GM10248 (cell line): ENCODE measurements around the gene CDC25B.

Source experiments
- CTCF ChIA-PET: fragments of 300-600 bp; sonication (Branson Sonifier 250); formaldehyde crosslinking; extraction: SDS; loops from one replicate; lab custom pipeline; 2021; ENCODE audit warnings: antibody characterized with exemption; lab: Yijun Ruan, JAX
- POLR2A ChIA-PET: fragments of 350-650 bp; sonication (Branson Sonifier 250); formaldehyde crosslinking; extraction: SDS; loops from one replicate; lab custom pipeline; 2020; ENCODE audit warnings: antibody characterized with exemption; lab: Yijun Ruan, JAX
- DNase-seq: peaks from one replicate; pipeline ENCODE4 v3.0.0; 2012; ENCODE audit errors: extremely low spot score
- TF ChIP-seq, protein P1 (sequence below): IDR thresholded peaks from 2 replicates; pipeline ENCODE4 v1.5.1; 2012; ENCODE audit warnings: mild to moderate bottlenecking, low read depth; ENCODE audit errors: extremely low read depth, missing control alignments, control extremely low read depth

Gene CDC25B

GRCh38 chr20:3808544-3808943, 12.4 kb downstream of the CDC25B start:
- no peak for DNase-seq
- ChIA-PET CTCF (no interaction called here), POLR2A (no interaction called here)
- TF ChIP-seq, protein P1, sequence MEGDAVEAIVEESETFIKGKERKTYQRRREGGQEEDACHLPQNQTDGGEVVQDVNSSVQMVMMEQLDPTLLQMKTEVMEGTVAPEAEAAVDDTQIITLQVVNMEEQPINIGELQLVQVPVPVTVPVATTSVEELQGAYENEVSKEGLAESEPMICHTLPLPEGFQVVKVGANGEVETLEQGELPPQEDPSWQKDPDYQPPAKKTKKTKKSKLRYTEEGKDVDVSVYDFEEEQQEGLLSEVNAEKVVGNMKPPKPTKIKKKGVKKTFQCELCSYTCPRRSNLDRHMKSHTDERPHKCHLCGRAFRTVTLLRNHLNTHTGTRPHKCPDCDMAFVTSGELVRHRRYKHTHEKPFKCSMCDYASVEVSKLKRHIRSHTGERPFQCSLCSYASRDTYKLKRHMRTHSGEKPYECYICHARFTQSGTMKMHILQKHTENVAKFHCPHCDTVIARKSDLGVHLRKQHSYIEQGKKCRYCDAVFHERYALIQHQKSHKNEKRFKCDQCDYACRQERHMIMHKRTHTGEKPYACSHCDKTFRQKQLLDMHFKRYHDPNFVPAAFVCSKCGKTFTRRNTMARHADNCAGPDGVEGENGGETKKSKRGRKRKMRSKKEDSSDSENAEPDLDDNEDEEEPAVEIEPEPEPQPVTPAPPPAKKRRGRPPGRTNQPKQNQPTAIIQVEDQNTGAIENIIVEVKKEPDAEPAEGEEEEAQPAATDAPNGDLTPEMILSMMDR: no peak

- POLR2A ChIA-PET: interaction anchor here (0.5 kb wide), 1 partner anchor 34 kb away, joined by 3 read pairs; no protein-coding TSS in a partner anchor
- TF ChIP-seq, protein P1: no peak
- CTCF ChIA-PET: interaction anchor here (0.8 to 1.4 kb wide), 3 partner anchors 16 to 25 kb away, joined by 3 to 4 read pairs (median 3); partner anchors contain the start of gene CENPB
- DNase-seq: no peak
These were observed 15.6 kb downstream of the CDC25B start for GRCh38 chr20:3811467-3812258.

GRCh38 chr20:3812259-3812681, 16.2 kb downstream of the CDC25B start:
- ChIA-PET CTCF (interaction anchor here (1.4 kb wide), 1 partner anchor 25 kb away, joined by 3 read pairs; no protein-coding TSS in a partner anchor), POLR2A (interaction anchor here (0.5 kb wide), 1 partner anchor 33 kb away, joined by 3 read pairs; no protein-coding TSS in a partner anchor)
- TF ChIP-seq, protein P1: no peak
- no peak for DNase-seq

- ChIA-PET POLR2A (no interaction called here), CTCF (interaction anchor here (1.2 to 2.0 kb wide), 5 partner anchors 12 to 136 kb away, joined by 3 to 6 read pairs (median 3); partner anchors contain the start of gene CENPB)
These were observed 17.1 kb downstream of the CDC25B start for GRCh38 chr20:3812975-3813847.

DNA sequence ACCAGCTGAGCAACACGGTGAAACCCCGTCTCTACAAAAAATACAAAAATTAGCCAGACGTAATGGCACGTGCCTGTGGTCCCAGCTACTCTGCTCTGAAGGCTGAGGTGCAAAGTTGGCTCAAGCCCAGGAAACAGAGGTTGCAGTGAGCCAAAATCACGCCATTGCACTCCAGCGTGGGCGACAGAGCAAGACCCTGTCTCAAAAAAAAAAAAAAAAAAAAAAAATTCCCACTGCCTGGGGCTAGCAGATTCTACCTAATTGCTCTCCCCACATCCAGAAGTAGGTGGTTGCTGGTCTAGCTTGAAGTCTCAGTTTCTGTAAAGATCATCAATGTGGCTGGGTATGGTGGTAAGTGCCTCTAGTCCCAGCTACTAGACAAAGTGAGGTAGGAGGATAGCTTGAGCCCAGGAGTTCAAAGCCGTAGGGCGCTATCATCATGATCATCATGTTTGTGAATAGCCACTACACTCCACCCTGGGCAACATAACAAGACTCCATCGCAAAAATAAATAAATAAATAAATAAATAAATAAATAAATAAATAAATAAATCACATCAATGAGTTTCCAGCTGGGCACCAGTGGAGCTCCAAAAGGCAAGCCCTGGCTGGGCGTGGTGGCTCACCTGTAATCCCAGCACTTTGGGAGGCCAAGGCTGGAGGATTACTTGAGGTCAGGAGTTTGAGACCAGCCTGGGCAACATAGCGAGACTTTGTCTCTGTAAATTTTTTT, 17.9 kb downstream of the CDC25B start:
- ChIA-PET POLR2A (no interaction called here), CTCF (interaction anchor here (1.2 to 2.5 kb wide), 8 partner anchors 9 to 137 kb away, joined by 3 to 7 read pairs (median 3); partner anchors contain the start of gene CENPB)
- TF ChIP-seq, protein P1: no peak
- DNase-seq: no peak

More at GRCh38 chr20:3812975-3813847, 17.1 kb downstream of the CDC25B start:
- TF ChIP-seq, protein P1: no peak
- no peak for DNase-seq
